ENCODE results near the gene AUP1.

DNA sequence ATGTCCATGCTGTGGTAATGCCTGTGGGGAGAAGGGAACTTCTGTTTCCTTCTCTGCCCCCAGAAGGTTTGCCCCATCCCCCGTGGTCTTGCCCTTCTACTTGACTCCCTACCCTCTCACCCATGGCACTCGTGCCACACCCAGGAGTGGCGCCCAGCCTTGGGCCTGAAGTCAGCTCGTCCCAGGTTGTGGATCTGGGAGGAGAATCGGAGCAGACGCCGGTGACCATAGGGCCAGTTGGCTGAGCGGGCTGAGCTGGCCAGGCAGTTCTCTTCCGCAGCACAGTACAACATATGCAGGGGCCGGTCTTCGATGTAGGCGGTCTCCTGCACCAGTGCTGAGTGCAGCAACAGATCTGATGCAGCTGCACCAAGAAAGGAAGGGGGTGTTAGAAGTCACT, 4.9 kb upstream of the AUP1 start:
- TF ChIP-seq FOS (IDR thresholded peaks at IDR 0.05; ENCODE audit: extremely low read depth, insufficient read length) (no peak), ZNF79 (CRISPR knock-in tag; IDR thresholded peaks at IDR 0.05; ENCODE audit: low read depth) (no peak), SMARCE1 (IDR thresholded peaks at IDR 0.05) (no peak)
- TF ChIP-seq, protein P1, sequence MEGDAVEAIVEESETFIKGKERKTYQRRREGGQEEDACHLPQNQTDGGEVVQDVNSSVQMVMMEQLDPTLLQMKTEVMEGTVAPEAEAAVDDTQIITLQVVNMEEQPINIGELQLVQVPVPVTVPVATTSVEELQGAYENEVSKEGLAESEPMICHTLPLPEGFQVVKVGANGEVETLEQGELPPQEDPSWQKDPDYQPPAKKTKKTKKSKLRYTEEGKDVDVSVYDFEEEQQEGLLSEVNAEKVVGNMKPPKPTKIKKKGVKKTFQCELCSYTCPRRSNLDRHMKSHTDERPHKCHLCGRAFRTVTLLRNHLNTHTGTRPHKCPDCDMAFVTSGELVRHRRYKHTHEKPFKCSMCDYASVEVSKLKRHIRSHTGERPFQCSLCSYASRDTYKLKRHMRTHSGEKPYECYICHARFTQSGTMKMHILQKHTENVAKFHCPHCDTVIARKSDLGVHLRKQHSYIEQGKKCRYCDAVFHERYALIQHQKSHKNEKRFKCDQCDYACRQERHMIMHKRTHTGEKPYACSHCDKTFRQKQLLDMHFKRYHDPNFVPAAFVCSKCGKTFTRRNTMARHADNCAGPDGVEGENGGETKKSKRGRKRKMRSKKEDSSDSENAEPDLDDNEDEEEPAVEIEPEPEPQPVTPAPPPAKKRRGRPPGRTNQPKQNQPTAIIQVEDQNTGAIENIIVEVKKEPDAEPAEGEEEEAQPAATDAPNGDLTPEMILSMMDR (IDR thresholded peaks at IDR 0.05 in 2 of 3, conservative IDR thresholded peaks at IDR 0.05 in 1 of 3; ENCODE audit: insufficient read depth in 2 of 3, low read depth in 1 of 3, low read length in 3 of 3) = no peak

Measured in K562 (cell line).